ENCODE data around the gene RIMS1.

RIMS1 gene

GRCh38 chr6:72238900-72239299, 352.6 kb downstream of the RIMS1 start:
- DNase-seq (no peak), ATAC-seq (no peak)

DNA sequence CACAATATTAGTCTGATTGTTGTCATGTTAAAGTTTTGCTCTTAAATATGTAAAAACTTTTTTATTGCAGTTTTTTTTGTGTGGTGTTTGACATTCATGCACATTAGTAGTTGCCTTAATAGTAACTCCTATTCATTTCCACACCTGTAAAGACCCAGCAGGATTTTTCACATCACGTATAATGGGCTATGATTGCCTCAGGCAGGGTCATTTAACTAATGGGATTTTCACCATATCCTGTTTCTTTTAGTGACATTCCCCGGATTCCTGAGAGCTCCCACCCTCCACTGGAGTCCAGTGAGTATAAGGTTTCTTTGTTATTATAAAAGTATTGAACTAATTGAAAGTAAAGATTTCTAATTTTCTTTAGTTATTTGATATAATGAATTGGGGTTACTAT, 359.2 kb downstream of the RIMS1 start:
- no peak for ATAC-seq
- DNase-seq = no peak

- no peak for ATAC-seq
- no peak for DNase-seq
Measured at GRCh38 chr6:72246926-72247325, 360.6 kb downstream of the RIMS1 start.

GRCh38 chr6:72248621-72249020, 362.3 kb downstream of the RIMS1 start:
- DNase-seq = no peak
- no peak for ATAC-seq

- ATAC-seq (no peak), DNase-seq (no peak)
Measured at GRCh38 chr6:72250664-72251063, 364.3 kb downstream of the RIMS1 start.

GRCh38 chr6:72260489-72260888, 374.1 kb downstream of the RIMS1 start:
- DNase-seq = no peak
- no peak for ATAC-seq

DNA sequence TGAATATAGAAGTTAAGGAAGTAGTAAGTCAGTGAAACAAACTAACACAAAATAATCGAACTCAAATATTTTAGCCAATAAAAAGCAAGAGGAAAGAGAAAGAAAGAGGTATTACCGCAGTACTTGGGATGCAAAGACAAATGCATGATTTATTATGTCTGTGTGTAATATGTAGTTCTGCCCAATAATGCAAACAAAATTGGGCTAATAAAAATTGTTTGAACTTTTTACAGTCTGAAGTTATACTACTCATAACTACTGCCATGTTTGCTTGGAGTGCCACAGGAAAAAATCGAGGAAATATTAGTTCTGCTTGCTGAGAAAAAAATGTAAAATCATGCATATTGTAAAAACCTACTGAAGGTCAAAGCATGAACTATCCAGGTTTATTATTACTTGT, 375.2 kb downstream of the RIMS1 start:
- DNase-seq (no peak), ATAC-seq (no peak)

DNA sequence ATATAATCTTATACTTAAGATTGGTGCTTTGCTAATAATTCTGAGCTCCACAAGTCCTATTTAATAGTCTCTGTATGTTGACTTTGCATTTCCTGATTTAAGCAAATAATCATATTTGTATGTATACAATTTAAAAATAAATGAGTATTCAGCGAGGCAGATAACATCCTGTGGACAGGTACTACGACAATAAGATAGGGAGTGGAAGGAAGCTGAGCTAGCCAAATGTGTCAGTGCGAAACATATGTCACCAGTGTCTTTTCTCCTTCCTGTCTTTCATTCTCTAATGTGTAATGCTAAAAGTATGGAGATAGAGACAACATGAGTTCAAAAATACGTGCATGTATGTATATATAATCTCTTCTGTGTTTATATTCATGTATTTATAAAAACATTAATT, 375.9 kb downstream of the RIMS1 start:
- ATAC-seq (no peak), DNase-seq (no peak)

DNA sequence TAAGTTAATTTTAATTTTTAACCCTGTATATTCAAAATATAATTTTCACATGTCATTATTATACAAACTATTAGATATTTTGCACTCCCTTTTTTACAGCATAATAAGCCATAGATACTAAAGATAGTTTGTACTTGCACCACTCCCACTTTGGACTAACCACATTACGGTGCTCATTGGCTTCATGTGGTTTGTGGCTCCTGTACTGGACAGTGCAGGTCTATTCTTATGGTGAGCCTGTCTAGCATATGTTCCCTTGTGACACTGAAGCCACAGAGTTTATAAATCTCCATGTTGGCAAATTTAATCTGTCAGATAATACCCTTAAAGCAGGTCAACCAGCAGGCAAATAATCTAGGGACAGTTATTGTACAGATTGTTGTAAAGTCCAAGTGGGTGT, 381.1 kb downstream of the RIMS1 start:
- DNase-seq (no peak), ATAC-seq (no peak)

GRCh38 chr6:72271531-72271930, 385.2 kb downstream of the RIMS1 start:
- no peak for DNase-seq
- no peak for ATAC-seq

DNA sequence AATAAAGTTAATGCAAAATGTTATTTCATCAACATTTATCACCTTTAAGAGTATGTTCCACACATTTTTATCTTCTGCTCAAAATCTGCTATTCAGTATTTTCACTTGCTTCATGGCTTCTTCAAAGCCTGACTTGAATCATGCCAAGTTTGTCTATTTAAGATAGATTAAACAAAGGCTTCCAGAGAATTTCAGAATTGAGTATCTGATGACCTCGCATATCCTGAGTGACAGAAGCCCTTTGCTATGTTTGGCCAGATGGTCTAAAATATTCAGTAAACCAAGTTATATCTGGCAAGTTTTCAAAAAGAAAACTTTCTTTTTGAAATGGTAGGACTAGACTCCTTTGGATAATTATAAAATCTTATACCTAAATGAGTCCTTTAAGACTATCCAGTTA, 386.6 kb downstream of the RIMS1 start:
- ATAC-seq = no peak
- DNase-seq = no peak

DNA sequence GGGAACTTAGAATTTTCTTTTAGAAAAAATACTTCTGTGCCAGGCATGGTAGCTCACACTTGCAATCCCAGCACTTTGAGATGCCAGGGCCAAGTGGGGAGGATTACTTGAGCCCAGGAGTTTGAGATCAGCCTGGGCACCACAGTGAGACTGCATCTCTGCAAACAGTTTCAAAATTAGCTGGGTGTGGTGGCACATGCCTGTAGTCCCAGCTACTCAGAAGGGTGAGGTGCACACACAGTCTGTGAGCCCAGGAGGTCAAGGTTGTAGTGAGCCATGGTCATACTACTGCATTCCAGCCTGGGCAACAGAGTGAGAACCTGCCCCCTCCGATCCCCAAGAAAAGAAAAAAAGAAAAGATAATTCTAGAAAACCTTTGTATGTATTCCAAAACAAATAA, 389.5 kb downstream of the RIMS1 start:
- DNase-seq (no peak), ATAC-seq (no peak)

GRCh38 chr6:72282201-72282600, 395.9 kb downstream of the RIMS1 start:
- no peak for ATAC-seq
- DNase-seq = no peak

GRCh38 chr6:72283571-72283970, 397.2 kb downstream of the RIMS1 start:
- no peak for DNase-seq
- ATAC-seq = no peak

DNA sequence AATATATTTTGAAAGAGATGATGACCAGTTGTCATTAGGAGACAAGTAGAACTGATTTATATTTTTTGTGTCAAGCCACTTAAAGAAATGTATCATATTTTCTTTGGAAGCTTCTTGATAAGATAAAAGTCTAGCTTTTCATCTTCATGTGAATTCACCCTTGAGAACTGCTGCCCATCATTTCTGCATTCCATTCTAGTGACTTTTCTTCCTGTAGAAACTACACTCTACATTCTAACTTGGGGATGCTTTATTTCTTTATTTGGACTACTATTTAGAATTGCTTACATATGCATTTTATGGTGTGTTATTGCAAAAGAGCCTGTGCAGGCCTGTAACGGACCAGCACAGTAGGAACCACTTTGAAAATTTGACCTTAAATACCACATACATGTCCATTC, 400.6 kb downstream of the RIMS1 start:
- ATAC-seq (no peak), DNase-seq (no peak)

GRCh38 chr6:72287801-72288200, 401.5 kb downstream of the RIMS1 start:
- ATAC-seq = no peak
- DNase-seq = no peak

DNA sequence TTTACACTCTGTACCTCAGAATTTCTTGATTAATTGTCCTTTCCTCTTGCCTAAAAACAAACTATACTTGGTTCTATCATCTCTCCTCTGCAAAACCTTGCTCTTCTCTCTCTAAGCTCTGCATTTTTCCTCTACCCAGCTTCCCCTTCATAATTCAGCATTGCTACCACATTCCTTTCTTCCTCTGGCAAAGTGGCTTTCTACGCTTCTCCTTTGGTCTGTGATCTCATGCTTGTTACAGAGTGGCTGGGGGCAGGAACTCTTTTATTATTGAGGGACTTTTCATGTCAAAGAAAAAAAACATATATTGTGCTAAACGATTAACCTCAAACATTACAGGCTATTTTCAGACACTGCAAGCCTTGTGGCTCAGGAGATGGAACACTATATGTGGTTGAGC, 402.2 kb downstream of the RIMS1 start:
- DNase-seq (no peak), ATAC-seq (no peak)

DNA sequence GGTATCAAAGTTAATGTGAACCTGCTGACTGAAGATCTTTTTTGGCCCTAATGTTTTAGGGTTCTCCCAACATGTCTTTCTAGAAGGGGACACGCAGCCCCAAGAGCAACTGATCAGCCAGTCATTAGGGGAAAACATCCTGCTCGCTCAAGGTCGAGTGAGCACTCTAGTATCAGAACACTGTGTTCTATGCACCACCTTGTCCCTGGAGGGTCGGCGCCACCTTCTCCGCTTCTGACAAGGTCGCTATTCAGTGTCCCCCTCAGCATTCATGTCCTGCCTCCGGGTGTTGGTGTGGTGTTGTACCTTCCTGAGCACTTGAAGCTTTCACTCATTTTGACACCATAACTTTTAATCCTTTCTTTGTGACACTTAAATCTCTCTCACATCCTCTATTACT, 404.3 kb downstream of the RIMS1 start:
- no peak for DNase-seq
- no peak for ATAC-seq

DNA sequence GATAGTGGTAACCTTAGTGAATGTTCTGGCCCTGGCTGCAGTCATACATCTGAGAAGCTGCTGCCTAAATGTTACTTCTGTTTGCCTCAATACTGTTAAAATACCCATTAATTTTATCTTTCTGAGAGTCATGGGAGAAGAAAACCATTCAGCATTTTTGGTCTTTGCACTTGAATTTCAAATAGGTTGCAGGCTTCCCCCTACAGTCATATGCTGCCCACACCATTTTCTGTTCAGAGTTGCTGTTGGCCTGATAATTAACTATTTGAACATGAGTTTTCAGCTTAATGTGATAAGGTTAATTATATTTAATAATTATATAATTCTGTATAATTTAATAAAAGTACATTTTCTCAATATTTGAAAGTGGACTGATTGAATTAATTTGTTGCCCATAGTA, 410.0 kb downstream of the RIMS1 start:
- DNase-seq = no peak
- no peak for ATAC-seq

- DNase-seq (no peak), ATAC-seq (no peak)
Measured at GRCh38 chr6:72305971-72306370, 419.6 kb downstream of the RIMS1 start.

GRCh38 chr6:72316675-72317380, 430.5 kb downstream of the RIMS1 start:
- ATAC-seq = no peak
- no peak for DNase-seq

DNA sequence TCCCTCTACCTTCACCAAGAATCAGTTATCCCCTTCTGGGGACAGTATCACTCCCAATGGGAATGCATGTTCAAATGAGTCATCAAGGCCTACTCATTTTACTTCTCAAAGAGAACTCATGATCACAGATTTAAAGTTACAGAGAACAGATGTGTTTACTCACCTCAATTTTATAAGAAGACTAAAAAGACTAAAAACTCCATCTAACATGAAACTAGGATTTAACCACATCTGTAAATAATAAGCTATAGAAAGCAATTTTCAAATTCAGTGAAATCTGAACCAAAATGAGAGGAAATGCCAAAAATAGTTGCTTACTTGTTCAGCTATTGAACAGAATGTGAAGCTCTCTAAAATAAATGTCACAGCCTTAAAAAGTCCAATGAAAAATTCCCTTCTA, 435.4 kb downstream of the RIMS1 start:
- no peak for DNase-seq
- no peak for ATAC-seq

GRCh38 chr6:72322771-72323170, 436.4 kb downstream of the RIMS1 start:
- ATAC-seq (no peak), DNase-seq (no peak)

DNA sequence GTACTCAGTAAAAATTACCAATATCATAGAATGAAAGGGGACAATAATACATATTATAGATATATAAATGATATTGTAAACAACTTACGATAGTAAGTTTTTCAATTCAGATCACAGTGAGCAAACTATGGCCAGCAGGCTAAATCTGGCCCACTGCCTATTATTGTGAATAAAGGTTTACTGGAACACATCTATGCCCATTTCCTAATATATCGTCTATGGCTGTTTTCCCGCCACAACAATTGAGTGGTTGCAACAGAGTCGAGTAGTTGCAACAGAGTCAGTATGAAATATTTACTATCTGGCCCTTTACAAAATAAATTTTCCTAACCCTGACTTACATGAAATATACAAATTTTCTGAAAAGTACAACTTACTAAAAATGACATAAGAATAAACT, 438.2 kb downstream of the RIMS1 start:
- DNase-seq (no peak), ATAC-seq (no peak)

GRCh38 chr6:72328775-72329174, 442.4 kb downstream of the RIMS1 start:
- no peak for ATAC-seq
- no peak for DNase-seq

Measured in stimulated activated naive CD8-positive, alpha-beta T cell treated with anti-CD3 and anti-CD28 coated beads, Interleukin-15, Interleukin-2, amounts not matched to agents 100 U/mL and 50 U/mL, for 24 hours (primary cell).